Keratinocyte (primary cell): ENCODE data around the gene FTO.

ENCODE experiments used
- CTCF ChIP-seq, 3 experiments: IDR thresholded peaks in 1 of 3; conservative IDR thresholded peaks in 1 of 3; optimal IDR thresholded peaks in 1 of 3; 2 replicates in 2 of 3; 3 replicates in 1 of 3; pipeline versions ENCODE3 to v1.5.1; 2011; ENCODE audit warnings: low read length in 3 of 3, mild to moderate bottlenecking in 3 of 3, moderate library complexity in 2 of 3, control low read depth in 1 of 3, inconsistent platforms in 1 of 3; ENCODE audit not compliant: insufficient read depth in 2 of 3; ENCODE audit errors: extremely low read depth in 1 of 3
- EZH2 ChIP-seq: IDR thresholded peaks from one replicate; pipeline ENCODE4 v1.6.1; 2012; ENCODE audit warnings: inconsistent platforms, mild to moderate bottlenecking, low read length, moderate library complexity

- no peak for TF ChIP-seq CTCF (optimal IDR thresholded peaks at IDR 0.05 in 1 of 3, IDR thresholded peaks at IDR 0.05 in 1 of 3, conservative IDR thresholded peaks at IDR 0.05 in 1 of 3; ENCODE audit: extremely low read depth in 1 of 3, insufficient read depth in 2 of 3, low read length in 3 of 3)
- TF ChIP-seq EZH2, result no peak
These were observed 459.4 kb downstream of the FTO start for GRCh38 chr16:54163197-54163843.
